Body of pancreas (tissue), 4 donors: ENCODE data around the gene MMP13. TPM values are rescaled to one million over a fixed set of nuclear protein-coding genes. Genes with fewer than 3 reads are reported as not detected.
A peak's percentile ranks its signal among the peaks of the same experiment; 100 is the strongest.
"Not testable (repeated sequence)": the region's sequence is repeated elsewhere in the genome, so short reads cannot be mapped to it uniquely, and the experiment has no call there.

Experiments
- ATAC-seq: fragments of 150-250 bp; one replicate; pipeline ENCODE4 v1.9.1; 2016
- DNase-seq, 4 donors: peaks; one replicate each; pipeline ENCODE4 v3.0.0-alpha.2; 2019
- H3K27ac ChIP-seq, 4 donors: fragments of 200-600 bp; sonication (generic); 1 replicate in 3 of 4; 2 replicates in 1 of 4; pipeline versions ENCODE4 v1.5.1 to v1.6.1; 2016 to 2019; ENCODE audit warnings: mild to moderate bottlenecking in 1 of 4, mixed read lengths in 1 of 4, moderate library complexity in 1 of 4
- H3K27me3 ChIP-seq, 2 donors: fragments of 200-600 bp; sonication (generic); one replicate each; pipeline ENCODE4 v1.6.0; 2016; ENCODE audit warnings: mild to moderate bottlenecking in 1 of 2
- H3K36me3 ChIP-seq, 2 donors: fragments of 200-600 bp; sonication (generic); replicated peaks in 1 of 2; 2 replicates each; pipeline ENCODE4 v1.5.1; 2016; ENCODE audit warnings: low read depth in 2 of 2; ENCODE audit not compliant: insufficient read depth in 1 of 2
- H3K4me1 ChIP-seq: fragments of 200-600 bp; sonication (generic); one replicate; pipeline ENCODE4 v1.6.0; 2016
- H3K4me3 ChIP-seq, 2 donors: fragments of 200-600 bp; sonication (generic); 1 replicate in 1 of 2; 2 replicates in 1 of 2; pipeline ENCODE4 v1.5.1; 2016 to 2019
- H3K9me3 ChIP-seq, 3 donors: fragments of 200-600 bp; sonication (generic); 1 replicate in 2 of 3; 2 replicates in 1 of 3; pipeline ENCODE4 v1.5.1; 2016
- CTCF ChIP-seq, 7 experiments: fragments of 450-650 bp in 4 of 7; fragments of 200-600 bp in 3 of 7; sonication (generic) in 3 of 7; IDR thresholded peaks; one replicate each; pipeline ENCODE4 v1.5.1; 2016 to 2019; ENCODE audit warnings: antibody characterized with exemption in 7 of 7
- POLR2A ChIP-seq, 3 donors: fragments of 450-650 bp; IDR thresholded peaks; one replicate each; pipeline ENCODE4 v1.6.1; 2016; ENCODE audit warnings: antibody characterized with exemption in 3 of 3, mild to moderate bottlenecking in 2 of 3
- WGBS, 2 donors: methylation state at CpG; one replicate each; pipeline ENCODE4 v1.1.5; 2017; 5-methylcytosine and 5-hydroxymethylcytosine counted together
- intact Hi-C: fragments of 100-400 bp; cut with DNase I; formaldehyde crosslinking; loops from one replicate; pipeline ENCODE4 v1.15.1; 2023
- total RNA-seq, 2 donors: library from RNA; depleted of rRNA; stranded (reverse); fragments of >200 nt; gene quantifications; one replicate each; pipeline ENCODE4 v1.1.0, GENCODE V29; 2016

MMP13 gene
- total RNA-seq, 2 donors from 2014 or later = not detected

- Histone ChIP-seq H3K9me3 (no peaks in the 10 kb centered on the region), H3K27ac (no peak overlapping the region), H3K27me3 (no peaks in the 10 kb centered on the region), H3K4me1 (no peaks in the 10 kb centered on the region), H3K4me3 (no peak overlapping the region), H3K36me3 (no peaks in the 10 kb centered on the region)
- TF ChIP-seq CTCF (IDR thresholded peaks at IDR 0.05) (no peak), POLR2A (IDR thresholded peaks at IDR 0.05) (no peak)
- intact Hi-C loops = no loop called here
- 39 to 58% methylated on average over 5 of the region's 5 CpGs for WGBS, 2 donors
- DNase-seq (peak in 1 of 4 donors; percentile 41), ATAC-seq (peak; percentile 45)
Measured at GRCh38 chr11:102974552-102975280, 19.2 kb upstream of the MMP13 start.

DNA sequence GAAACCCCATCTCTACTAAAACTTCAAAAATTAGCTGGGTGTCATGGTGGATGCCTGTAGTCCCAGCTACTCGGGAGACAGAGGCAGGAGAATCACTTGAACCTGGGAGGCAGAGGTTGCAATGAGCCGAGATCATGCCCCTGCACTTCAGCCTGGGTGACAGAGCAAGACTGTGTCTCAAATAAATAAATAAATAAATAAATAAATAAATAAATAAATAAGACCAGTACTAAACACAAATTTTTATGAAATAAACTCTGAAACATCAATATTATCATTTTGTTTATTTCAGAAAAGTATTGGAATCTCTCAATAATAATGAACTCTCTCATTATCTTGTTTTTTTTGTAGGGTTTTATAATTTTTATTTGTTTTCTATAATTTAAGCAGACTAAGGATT is 18.2 kb upstream of the MMP13 start:
- WGBS, 2 donors = 82 to 86% methylated on average over 2 of the region's 2 CpGs
- H3K27ac ChIP-seq, DNase-seq, H3K27me3 ChIP-seq, H3K4me3 ChIP-seq, ATAC-seq, H3K4me1 ChIP-seq, H3K9me3 ChIP-seq, intact Hi-C loops, H3K36me3 ChIP-seq: not testable (repeated sequence)

- ATAC-seq = no peak
- no peak overlapping the region for H3K4me3 ChIP-seq
- WGBS, 2 donors = 41 to 57% methylated on average over 1 of the region's 1 CpG
- no peaks in the 10 kb centered on the region for H3K27me3 ChIP-seq
- H3K4me1 ChIP-seq = no peaks in the 10 kb centered on the region
- H3K9me3 ChIP-seq = no peaks in the 10 kb centered on the region
- TF ChIP-seq CTCF (IDR thresholded peaks at IDR 0.05) = no peak
- TF ChIP-seq POLR2A (IDR thresholded peaks at IDR 0.05) = no peak
- H3K36me3 ChIP-seq = no peaks in the 10 kb centered on the region
- intact Hi-C loops = no loop called here
- DNase-seq = no peak
- no peak overlapping the region for H3K27ac ChIP-seq
Measured at GRCh38 chr11:102972853-102973252, 17.3 kb upstream of the MMP13 start.

GRCh38 chr11:102971766-102972165 is 16.2 kb upstream of the MMP13 start:
- Histone ChIP-seq H3K27ac (no peak overlapping the region), H3K27me3 (no peaks in the 10 kb centered on the region), H3K36me3 (no peaks in the 10 kb centered on the region), H3K4me1 (no peaks in the 10 kb centered on the region), H3K4me3 (no peak overlapping the region), H3K9me3 (no peaks in the 10 kb centered on the region)
- ATAC-seq (no peak), DNase-seq (no peak)
- TF ChIP-seq POLR2A (IDR thresholded peaks at IDR 0.05) (no peak), CTCF (IDR thresholded peaks at IDR 0.05) (no peak)
- intact Hi-C loops = no loop called here

DNA sequence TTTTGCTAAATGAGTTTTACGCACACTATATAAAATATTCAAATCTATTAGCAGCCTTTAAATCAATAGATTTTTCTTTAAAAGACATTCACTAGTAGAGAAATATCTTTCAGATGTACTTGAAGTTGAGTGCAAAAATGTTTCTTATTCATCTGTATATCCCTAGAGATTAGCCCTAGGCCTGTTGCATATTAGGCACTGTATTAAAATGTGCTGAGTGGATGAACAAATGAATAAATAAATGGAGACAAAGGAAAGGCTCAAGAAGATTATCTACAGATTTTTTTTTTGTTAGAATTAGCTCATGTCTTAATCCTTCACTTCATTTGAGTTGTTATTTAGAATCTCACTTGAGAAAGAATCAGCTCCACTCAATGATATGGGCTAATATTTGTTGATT is 12.0 kb upstream of the MMP13 start:
- H3K27me3 ChIP-seq = no peaks in the 10 kb centered on the region
- 94 to 96% methylated on average over 1 of the region's 1 CpG for WGBS, 2 donors
- no peak overlapping the region for H3K27ac ChIP-seq
- DNase-seq (no peak), ATAC-seq (no peak)
- H3K4me1 ChIP-seq = no peaks in the 10 kb centered on the region
- H3K9me3 ChIP-seq = no peaks in the 10 kb centered on the region
- H3K4me3 ChIP-seq = no peak overlapping the region
- intact Hi-C loops = no loop called here
- no peak for TF ChIP-seq POLR2A (IDR thresholded peaks at IDR 0.05)
- TF ChIP-seq CTCF (IDR thresholded peaks at IDR 0.05) = no peak
- no peaks in the 10 kb centered on the region for H3K36me3 ChIP-seq
